ENCODE data around the gene EFNA1. TPM values are rescaled to one million over a fixed set of nuclear protein-coding genes. Genes with fewer than 3 reads are reported as not detected.
A peak's percentile ranks its signal among the peaks of the same experiment; 100 is the strongest.

Gene EFNA1
- total and polyA plus RNA-seq, 2 of the 13 experiments (the other 11 are each of a cell fraction or from before 2014, with no cell fraction given), result 81.8 to 874 TPM

DNA sequence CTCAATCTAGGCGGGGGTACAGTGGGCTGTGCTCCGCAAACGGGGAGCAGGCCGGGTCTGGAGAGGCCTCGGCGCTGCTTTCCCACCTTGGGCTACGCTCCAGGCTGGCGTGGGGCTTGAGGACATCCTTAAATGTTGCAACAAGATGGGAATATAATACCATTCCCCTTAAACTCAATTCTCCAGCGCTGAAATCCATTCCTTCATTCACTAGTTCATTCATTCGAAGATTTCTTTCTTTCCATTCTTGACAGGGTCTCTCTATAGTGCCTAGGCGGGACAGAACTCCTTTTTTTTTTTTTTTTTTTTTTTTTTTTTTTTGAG, 12.9 kb downstream of the EFNA1 start (continued):
- TF ChIP-seq, protein P1, sequence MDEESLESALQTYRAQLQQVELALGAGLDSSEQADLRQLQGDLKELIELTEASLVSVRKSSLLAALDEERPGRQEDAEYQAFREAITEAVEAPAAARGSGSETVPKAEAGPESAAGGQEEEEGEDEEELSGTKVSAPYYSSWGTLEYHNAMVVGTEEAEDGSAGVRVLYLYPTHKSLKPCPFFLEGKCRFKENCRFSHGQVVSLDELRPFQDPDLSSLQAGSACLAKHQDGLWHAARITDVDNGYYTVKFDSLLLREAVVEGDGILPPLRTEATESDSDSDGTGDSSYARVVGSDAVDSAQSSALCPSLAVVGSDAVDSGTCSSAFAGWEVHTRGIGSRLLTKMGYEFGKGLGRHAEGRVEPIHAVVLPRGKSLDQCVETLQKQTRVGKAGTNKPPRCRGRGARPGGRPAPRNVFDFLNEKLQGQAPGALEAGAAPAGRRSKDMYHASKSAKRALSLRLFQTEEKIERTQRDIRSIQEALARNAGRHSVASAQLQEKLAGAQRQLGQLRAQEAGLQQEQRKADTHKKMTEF (CRISPR knock-in tag; IDR thresholded peaks at IDR 0.05), result no peak
- no peak for TF ChIP-seq FIP1L1 (IDR thresholded peaks at IDR 0.05; ENCODE audit: borderline replicate concordance, insufficient read depth, low read depth, low read length)
- TF ChIP-seq SATB2 (CRISPR knock-in tag; IDR thresholded peaks at IDR 0.05), result no peak
- TF ChIP-seq, protein P2, sequence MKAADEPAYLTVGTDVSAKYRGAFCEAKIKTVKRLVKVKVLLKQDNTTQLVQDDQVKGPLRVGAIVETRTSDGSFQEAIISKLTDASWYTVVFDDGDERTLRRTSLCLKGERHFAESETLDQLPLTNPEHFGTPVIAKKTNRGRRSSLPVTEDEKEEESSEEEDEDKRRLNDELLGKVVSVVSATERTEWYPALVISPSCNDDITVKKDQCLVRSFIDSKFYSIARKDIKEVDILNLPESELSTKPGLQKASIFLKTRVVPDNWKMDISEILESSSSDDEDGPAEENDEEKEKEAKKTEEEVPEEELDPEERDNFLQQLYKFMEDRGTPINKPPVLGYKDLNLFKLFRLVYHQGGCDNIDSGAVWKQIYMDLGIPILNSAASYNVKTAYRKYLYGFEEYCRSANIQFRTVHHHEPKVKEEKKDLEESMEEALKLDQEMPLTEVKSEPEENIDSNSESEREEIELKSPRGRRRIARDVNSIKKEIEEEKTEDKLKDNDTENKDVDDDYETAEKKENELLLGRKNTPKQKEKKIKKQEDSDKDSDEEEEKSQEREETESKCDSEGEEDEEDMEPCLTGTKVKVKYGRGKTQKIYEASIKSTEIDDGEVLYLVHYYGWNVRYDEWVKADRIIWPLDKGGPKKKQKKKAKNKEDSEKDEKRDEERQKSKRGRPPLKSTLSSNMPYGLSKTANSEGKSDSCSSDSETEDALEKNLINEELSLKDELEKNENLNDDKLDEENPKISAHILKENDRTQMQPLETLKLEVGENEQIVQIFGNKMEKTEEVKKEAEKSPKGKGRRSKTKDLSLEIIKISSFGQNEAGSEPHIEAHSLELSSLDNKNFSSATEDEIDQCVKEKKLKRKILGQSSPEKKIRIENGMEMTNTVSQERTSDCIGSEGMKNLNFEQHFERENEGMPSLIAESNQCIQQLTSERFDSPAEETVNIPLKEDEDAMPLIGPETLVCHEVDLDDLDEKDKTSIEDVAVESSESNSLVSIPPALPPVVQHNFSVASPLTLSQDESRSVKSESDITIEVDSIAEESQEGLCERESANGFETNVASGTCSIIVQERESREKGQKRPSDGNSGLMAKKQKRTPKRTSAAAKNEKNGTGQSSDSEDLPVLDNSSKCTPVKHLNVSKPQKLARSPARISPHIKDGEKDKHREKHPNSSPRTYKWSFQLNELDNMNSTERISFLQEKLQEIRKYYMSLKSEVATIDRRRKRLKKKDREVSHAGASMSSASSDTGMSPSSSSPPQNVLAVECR (CRISPR knock-in tag; IDR thresholded peaks at IDR 0.05; ENCODE audit: borderline replicate concordance), result no peak
- TF ChIP-seq YEATS4 (CRISPR knock-in tag; IDR thresholded peaks at IDR 0.05; ENCODE audit: borderline replicate concordance), result no peak
- TF ChIP-seq, protein P3, sequence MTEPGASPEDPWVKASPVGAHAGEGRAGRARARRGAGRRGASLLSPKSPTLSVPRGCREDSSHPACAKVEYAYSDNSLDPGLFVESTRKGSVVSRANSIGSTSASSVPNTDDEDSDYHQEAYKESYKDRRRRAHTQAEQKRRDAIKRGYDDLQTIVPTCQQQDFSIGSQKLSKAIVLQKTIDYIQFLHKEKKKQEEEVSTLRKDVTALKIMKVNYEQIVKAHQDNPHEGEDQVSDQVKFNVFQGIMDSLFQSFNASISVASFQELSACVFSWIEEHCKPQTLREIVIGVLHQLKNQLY (CRISPR knock-in tag; IDR thresholded peaks at IDR 0.05), result no peak
- no peak for TF ChIP-seq MZF1 (CRISPR knock-in tag; IDR thresholded peaks at IDR 0.05; ENCODE audit: borderline replicate concordance)
- no peak for TF ChIP-seq ATF7-NPFF (CRISPR knock-in tag; IDR thresholded peaks at IDR 0.05; ENCODE audit: low read depth)
- no peak for TF ChIP-seq NFE2L1 (CRISPR knock-in tag; IDR thresholded peaks at IDR 0.05; ENCODE audit: borderline replicate concordance)
- no peak for TF ChIP-seq ZNF224 (CRISPR knock-in tag; IDR thresholded peaks at IDR 0.05)
- no peak for TF ChIP-seq HNRNPLL (IDR thresholded peaks at IDR 0.05; ENCODE audit: low read depth, low read length, poor library complexity, severe bottlenecking)
- TF ChIP-seq, protein P4, sequence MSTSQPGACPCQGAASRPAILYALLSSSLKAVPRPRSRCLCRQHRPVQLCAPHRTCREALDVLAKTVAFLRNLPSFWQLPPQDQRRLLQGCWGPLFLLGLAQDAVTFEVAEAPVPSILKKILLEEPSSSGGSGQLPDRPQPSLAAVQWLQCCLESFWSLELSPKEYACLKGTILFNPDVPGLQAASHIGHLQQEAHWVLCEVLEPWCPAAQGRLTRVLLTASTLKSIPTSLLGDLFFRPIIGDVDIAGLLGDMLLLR (CRISPR knock-in tag; IDR thresholded peaks at IDR 0.05), result no peak
- 0 out of 2 replicates have a peak, but pooled peaks have one; percentile 16 for TF ChIP-seq ZNF329 (CRISPR knock-in tag; IDR thresholded peaks at IDR 0.05; ENCODE audit: low read depth)
- TF ChIP-seq ZNF83 (CRISPR knock-in tag; IDR thresholded peaks at IDR 0.05; ENCODE audit: borderline replicate concordance), result no peak
- no peak for TF ChIP-seq CHCHD3 (CRISPR knock-in tag; IDR thresholded peaks at IDR 0.05)
- TF ChIP-seq THYN1 (CRISPR knock-in tag; IDR thresholded peaks at IDR 0.05; ENCODE audit: borderline replicate concordance, low read depth), result no peak
- TF ChIP-seq, protein P5, sequence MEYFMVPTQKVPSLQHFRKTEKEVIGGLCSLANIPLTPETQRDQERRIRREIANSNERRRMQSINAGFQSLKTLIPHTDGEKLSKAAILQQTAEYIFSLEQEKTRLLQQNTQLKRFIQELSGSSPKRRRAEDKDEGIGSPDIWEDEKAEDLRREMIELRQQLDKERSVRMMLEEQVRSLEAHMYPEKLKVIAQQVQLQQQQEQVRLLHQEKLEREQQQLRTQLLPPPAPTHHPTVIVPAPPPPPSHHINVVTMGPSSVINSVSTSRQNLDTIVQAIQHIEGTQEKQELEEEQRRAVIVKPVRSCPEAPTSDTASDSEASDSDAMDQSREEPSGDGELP (IDR thresholded peaks at IDR 0.05; ENCODE audit: borderline replicate concordance, low read depth), result 0 out of 2 replicates have a peak, but pooled peaks have one; percentile 2
- TF ChIP-seq, protein P6, sequence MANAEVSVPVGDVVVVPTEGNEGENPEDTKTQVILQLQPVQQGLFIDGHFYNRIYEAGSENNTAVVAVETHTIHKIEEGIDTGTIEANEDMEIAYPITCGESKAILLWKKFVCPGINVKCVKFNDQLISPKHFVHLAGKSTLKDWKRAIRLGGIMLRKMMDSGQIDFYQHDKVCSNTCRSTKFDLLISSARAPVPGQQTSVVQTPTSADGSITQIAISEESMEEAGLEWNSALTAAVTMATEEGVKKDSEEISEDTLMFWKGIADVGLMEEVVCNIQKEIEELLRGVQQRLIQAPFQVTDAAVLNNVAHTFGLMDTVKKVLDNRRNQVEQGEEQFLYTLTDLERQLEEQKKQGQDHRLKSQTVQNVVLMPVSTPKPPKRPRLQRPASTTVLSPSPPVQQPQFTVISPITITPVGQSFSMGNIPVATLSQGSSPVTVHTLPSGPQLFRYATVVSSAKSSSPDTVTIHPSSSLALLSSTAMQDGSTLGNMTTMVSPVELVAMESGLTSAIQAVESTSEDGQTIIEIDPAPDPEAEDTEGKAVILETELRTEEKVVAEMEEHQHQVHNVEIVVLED (CRISPR knock-in tag; IDR thresholded peaks at IDR 0.05; ENCODE audit: borderline replicate concordance), result no peak
- no peak for TF ChIP-seq PTBP1 (IDR thresholded peaks at IDR 0.05; ENCODE audit: low read depth, low read length, poor library complexity, severe bottlenecking)
- no peak for TF ChIP-seq MAF1 (CRISPR knock-in tag; IDR thresholded peaks at IDR 0.05; ENCODE audit: borderline replicate concordance)
- TF ChIP-seq CC2D1A (CRISPR knock-in tag; IDR thresholded peaks at IDR 0.05), result no peak

All from HepG2 (cell line).